ENCODE measurements around the gene FAF1.

Gene FAF1

GRCh38 chr1:50508040-50508586 lies 452.0 kb downstream of the FAF1 start:
- TF ChIP-seq, protein P1, sequence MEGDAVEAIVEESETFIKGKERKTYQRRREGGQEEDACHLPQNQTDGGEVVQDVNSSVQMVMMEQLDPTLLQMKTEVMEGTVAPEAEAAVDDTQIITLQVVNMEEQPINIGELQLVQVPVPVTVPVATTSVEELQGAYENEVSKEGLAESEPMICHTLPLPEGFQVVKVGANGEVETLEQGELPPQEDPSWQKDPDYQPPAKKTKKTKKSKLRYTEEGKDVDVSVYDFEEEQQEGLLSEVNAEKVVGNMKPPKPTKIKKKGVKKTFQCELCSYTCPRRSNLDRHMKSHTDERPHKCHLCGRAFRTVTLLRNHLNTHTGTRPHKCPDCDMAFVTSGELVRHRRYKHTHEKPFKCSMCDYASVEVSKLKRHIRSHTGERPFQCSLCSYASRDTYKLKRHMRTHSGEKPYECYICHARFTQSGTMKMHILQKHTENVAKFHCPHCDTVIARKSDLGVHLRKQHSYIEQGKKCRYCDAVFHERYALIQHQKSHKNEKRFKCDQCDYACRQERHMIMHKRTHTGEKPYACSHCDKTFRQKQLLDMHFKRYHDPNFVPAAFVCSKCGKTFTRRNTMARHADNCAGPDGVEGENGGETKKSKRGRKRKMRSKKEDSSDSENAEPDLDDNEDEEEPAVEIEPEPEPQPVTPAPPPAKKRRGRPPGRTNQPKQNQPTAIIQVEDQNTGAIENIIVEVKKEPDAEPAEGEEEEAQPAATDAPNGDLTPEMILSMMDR (IDR thresholded peaks at IDR 0.05; ENCODE audit: insufficient read depth, low read length, poor library complexity, severe bottlenecking) = no peak
- H3K4me3 ChIP-seq (replicated peaks; ENCODE audit: low read depth, low read length) = no peak overlapping the region
- DNase-seq (ENCODE audit: extremely low read depth, insufficient read length) = no peak
- H3K27me3 ChIP-seq (replicated peaks; ENCODE audit: control insufficient read depth, insufficient read depth, low read length) = no peaks in the 10 kb centered on the region
- no peaks in the 10 kb centered on the region; the same call in 1 of the 2 replicates for H3K36me3 ChIP-seq (ENCODE audit: control insufficient read depth, insufficient read depth, low read length)

- TF ChIP-seq, protein P1 (IDR thresholded peaks at IDR 0.05; ENCODE audit: insufficient read depth, low read length, poor library complexity, severe bottlenecking) = no peak
- Histone ChIP-seq H3K4me3 (replicated peaks; ENCODE audit: low read depth, low read length) (no peak overlapping the region), H3K27me3 (replicated peaks; ENCODE audit: control insufficient read depth, insufficient read depth, low read length) (no peaks in the 10 kb centered on the region), H3K36me3 (ENCODE audit: control insufficient read depth, insufficient read depth, low read length) (no peaks in the 10 kb centered on the region)
- DNase-seq (ENCODE audit: extremely low read depth, insufficient read length) = no peak
These were observed 454.6 kb downstream of the FAF1 start for GRCh38 chr1:50505427-50505826.

DNA sequence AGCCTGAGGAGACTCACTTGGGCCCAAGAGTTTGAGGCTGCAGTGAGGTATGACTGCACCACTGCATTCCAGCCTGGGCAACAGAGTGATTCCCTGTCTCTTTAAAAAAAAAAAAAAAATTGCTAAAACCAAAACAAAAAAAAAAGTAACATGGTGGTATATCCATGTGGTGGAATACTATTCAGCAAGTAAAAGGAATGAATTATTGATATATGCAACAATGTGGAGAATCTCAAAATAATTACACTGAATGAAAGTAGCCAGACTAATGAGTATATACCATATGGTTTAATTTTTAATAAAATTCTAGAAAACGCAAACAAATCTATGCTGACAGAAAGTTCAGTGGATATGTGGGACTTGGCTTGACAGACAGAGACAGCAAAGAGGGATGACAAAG lies 456.6 kb downstream of the FAF1 start:
- H3K4me3 ChIP-seq (replicated peaks; ENCODE audit: low read depth, low read length) = no peak overlapping the region
- no peaks in the 10 kb centered on the region for H3K36me3 ChIP-seq (ENCODE audit: control insufficient read depth, insufficient read depth, low read length)
- no peaks in the 10 kb centered on the region for H3K27me3 ChIP-seq (replicated peaks; ENCODE audit: control insufficient read depth, insufficient read depth, low read length)
- no peak for DNase-seq (ENCODE audit: extremely low read depth, insufficient read length)
- TF ChIP-seq, protein P1 (IDR thresholded peaks at IDR 0.05; ENCODE audit: insufficient read depth, low read length, poor library complexity, severe bottlenecking) = no peak

DNA sequence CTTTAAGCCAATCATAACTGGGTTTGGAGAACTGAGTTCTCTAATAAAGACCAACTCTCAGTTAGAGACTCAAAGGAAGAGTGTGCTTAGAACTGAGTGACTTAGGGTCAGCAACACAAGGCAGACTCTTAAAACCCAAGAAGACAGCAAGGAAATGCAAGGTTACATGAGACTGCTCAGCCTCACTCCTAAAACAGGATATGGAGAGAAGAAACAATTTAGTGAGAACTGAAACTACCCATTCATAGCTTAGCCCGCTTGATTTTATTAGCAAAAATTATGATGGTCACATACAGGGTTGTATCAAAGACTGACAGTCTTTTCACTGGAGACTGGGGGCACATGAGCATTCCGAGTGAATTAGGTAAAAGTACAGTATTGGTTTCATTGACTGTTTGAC lies 457.9 kb downstream of the FAF1 start:
- Histone ChIP-seq H3K27me3 (replicated peaks; ENCODE audit: control insufficient read depth, insufficient read depth, low read length) (no peaks in the 10 kb centered on the region), H3K4me3 (replicated peaks; ENCODE audit: low read depth, low read length) (no peak overlapping the region), H3K36me3 (ENCODE audit: control insufficient read depth, insufficient read depth, low read length) (no peaks in the 10 kb centered on the region)
- no peak for DNase-seq (ENCODE audit: extremely low read depth, insufficient read length)
- TF ChIP-seq, protein P1 (IDR thresholded peaks at IDR 0.05; ENCODE audit: insufficient read depth, low read length, poor library complexity, severe bottlenecking) = no peak

DNA sequence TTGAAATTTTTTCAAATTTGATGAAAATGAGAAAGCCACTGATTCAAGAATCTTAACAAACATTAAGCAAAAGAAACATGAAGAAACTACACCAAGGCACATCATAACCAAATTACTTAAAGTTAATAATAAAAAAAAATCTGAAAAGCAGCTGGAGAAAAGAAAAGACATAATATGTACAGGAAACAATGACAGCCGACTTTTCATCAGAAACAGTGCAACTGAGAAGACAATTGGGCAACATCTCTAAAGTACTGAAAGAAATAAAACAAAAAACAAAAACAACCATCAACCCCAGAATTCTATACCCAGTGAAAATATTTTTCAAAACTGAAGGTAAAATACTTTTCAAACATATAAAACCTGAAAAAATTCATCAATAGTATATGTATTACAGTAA lies 463.1 kb downstream of the FAF1 start:
- no peaks in the 10 kb centered on the region for H3K36me3 ChIP-seq (ENCODE audit: control insufficient read depth, insufficient read depth, low read length)
- no peak overlapping the region for H3K4me3 ChIP-seq (replicated peaks; ENCODE audit: low read depth, low read length)
- no peaks in the 10 kb centered on the region for H3K27me3 ChIP-seq (replicated peaks; ENCODE audit: control insufficient read depth, insufficient read depth, low read length)
- DNase-seq (ENCODE audit: extremely low read depth, insufficient read length) = no peak
- TF ChIP-seq, protein P1 (IDR thresholded peaks at IDR 0.05; ENCODE audit: insufficient read depth, low read length, poor library complexity, severe bottlenecking) = no peak

GRCh38 chr1:50493710-50494109 lies 466.4 kb downstream of the FAF1 start:
- no peak for DNase-seq (ENCODE audit: extremely low read depth, insufficient read length)
- H3K36me3 ChIP-seq (ENCODE audit: control insufficient read depth, insufficient read depth, low read length) = no peaks in the 10 kb centered on the region
- H3K4me3 ChIP-seq (replicated peaks; ENCODE audit: low read depth, low read length) = no peak overlapping the region
- TF ChIP-seq, protein P1 (IDR thresholded peaks at IDR 0.05; ENCODE audit: insufficient read depth, low read length, poor library complexity, severe bottlenecking) = no peak
- H3K27me3 ChIP-seq (replicated peaks; ENCODE audit: control insufficient read depth, insufficient read depth, low read length) = no peaks in the 10 kb centered on the region
